HepG2 (cell line): ENCODE data around the gene AHCY. TPM values are rescaled to one million over a fixed set of nuclear protein-coding genes. Genes with fewer than 3 reads are reported as not detected.

Experiments
- AGO1 ChIP-seq: fragments of 200-400 bp; formaldehyde crosslinking; IDR thresholded peaks from 2 replicates; pipeline ENCODE4 v1.6.1; 2017; ENCODE audit warnings: mild to moderate bottlenecking, low read depth, low read length, moderate library complexity; ENCODE audit not compliant: poor library complexity, severe bottlenecking
- CBX2 ChIP-seq, 2 experiments: fragments of 200-600 bp in 1 of 2; sonication (generic); formaldehyde crosslinking in 1 of 2; IDR thresholded peaks; 2 replicates each; pipeline versions ENCODE4 v1.7.0 to v1.8.1; 2018 to 2022; ENCODE audit warnings: low read depth in 2 of 2, low read length in 1 of 2, mild to moderate bottlenecking in 1 of 2, missing genetic modification reagents in 1 of 2
- GFI1 ChIP-seq: sonication (generic); formaldehyde crosslinking; IDR thresholded peaks from 2 replicates; pipeline ENCODE4 v1.5.0; 2020; ENCODE audit warnings: missing genetic modification reagents, mild to moderate bottlenecking, borderline replicate concordance
- HHEX ChIP-seq: IDR thresholded peaks from 2 replicates; pipeline ENCODE4 v1.6.1; 2016; ENCODE audit warnings: control low read depth
- ISL2 ChIP-seq: sonication (generic); formaldehyde crosslinking; IDR thresholded peaks from 2 replicates; pipeline ENCODE4 v1.5.0; 2020; ENCODE audit warnings: missing genetic modification reagents
- KAT8 ChIP-seq: IDR thresholded peaks from 2 replicates; pipeline ENCODE4 v1.6.1; 2016; ENCODE audit warnings: missing genetic modification reagents, missing compliant biosample characterization
- KLF12 ChIP-seq: sonication (generic); formaldehyde crosslinking; IDR thresholded peaks from 2 replicates; pipeline ENCODE4 v1.4.0; 2020; ENCODE audit warnings: missing genetic modification reagents, borderline replicate concordance
- MIXL1 ChIP-seq: IDR thresholded peaks from 2 replicates; pipeline ENCODE4 v1.6.1; 2016
- NR2C2 ChIP-seq: sonication (generic); formaldehyde crosslinking; IDR thresholded peaks from 2 replicates; pipeline ENCODE4 v1.4.0; 2020; ENCODE audit warnings: missing genetic modification reagents, mild to moderate bottlenecking, moderate library complexity, borderline replicate concordance
- POGZ ChIP-seq: sonication (generic); formaldehyde crosslinking; IDR thresholded peaks from 2 replicates; pipeline ENCODE4 v1.4.0; 2020; ENCODE audit warnings: mild to moderate bottlenecking, missing genetic modification reagents
- ZBTB7A ChIP-seq: sonication (generic); formaldehyde crosslinking; IDR thresholded peaks from 2 replicates; pipeline ENCODE4 v1.8.0; 2022; ENCODE audit warnings: mild to moderate bottlenecking, missing genetic modification reagents
- ZEB1 ChIP-seq: IDR thresholded peaks from 2 replicates; pipeline ENCODE4 v1.6.1; 2012; ENCODE audit warnings: mild to moderate bottlenecking, low read depth, inconsistent platforms; ENCODE audit not compliant: insufficient replicate concordance
- ZFP1 ChIP-seq: IDR thresholded peaks from 2 replicates; pipeline ENCODE4 v1.6.1; 2016
- ZFX ChIP-seq: sonication (generic); formaldehyde crosslinking; IDR thresholded peaks from 2 replicates; pipeline ENCODE4 v1.4.0; 2020; ENCODE audit warnings: mild to moderate bottlenecking, low read depth, missing genetic modification reagents, moderate library complexity
- ZNF180 ChIP-seq: sonication (generic); formaldehyde crosslinking; IDR thresholded peaks from 2 replicates; pipeline ENCODE4 v1.4.0; 2020; ENCODE audit warnings: low read depth, missing genetic modification reagents, borderline replicate concordance
- ZNF616 ChIP-seq: sonication (generic); formaldehyde crosslinking; IDR thresholded peaks from 2 replicates; pipeline ENCODE4 v1.5.0; 2020; ENCODE audit warnings: low read depth, mild to moderate bottlenecking, missing genetic modification reagents
- ZNF674 ChIP-seq: sonication (generic); formaldehyde crosslinking; IDR thresholded peaks from 2 replicates; pipeline ENCODE4 v1.5.0; 2020; ENCODE audit warnings: low read depth, mild to moderate bottlenecking, missing genetic modification reagents
- ZNF709 ChIP-seq: sonication (generic); formaldehyde crosslinking; IDR thresholded peaks from 2 replicates; pipeline ENCODE4 v1.5.0; 2020; ENCODE audit warnings: mild to moderate bottlenecking, missing genetic modification reagents
- ZNF83 ChIP-seq: sonication (generic); formaldehyde crosslinking; IDR thresholded peaks from 2 replicates; pipeline ENCODE4 v1.4.0; 2020; ENCODE audit warnings: missing genetic modification reagents, mild to moderate bottlenecking, borderline replicate concordance
- ZSCAN9 ChIP-seq: IDR thresholded peaks from 2 replicates; pipeline ENCODE4 v1.6.1; 2016; ENCODE audit warnings: borderline replicate concordance
- polyA plus RNA-seq, 8 experiments: library from polyadenylated mRNA; depleted of rRNA in 3 of 8; stranded (reverse) in 7 of 8; unstranded in 1 of 8; fragments of >200 nt; fragmentation: Illumina TruSeq in 4 of 8; extraction: Trizol in 4 of 8; gene quantifications; 2 replicates each; pipeline versions ENCODE4 v1.2.1 to v1.2.3, GENCODE V29; 2011 to 2016; ENCODE audit warnings: low read depth in 4 of 8, missing spikeins in 1 of 8, mixed read lengths in 1 of 8; ENCODE audit not compliant: insufficient read depth in 1 of 8
- total RNA-seq, 5 experiments: library from RNA; depleted of rRNA; stranded (reverse); fragments of >200 nt; fragmentation: Illumina TruSeq; extraction: Trizol; gene quantifications; 2 replicates each; pipeline ENCODE4 v1.2.3, GENCODE V29; 2016; ENCODE audit warnings: low read depth in 1 of 5
- TF ChIP-seq, protein P1 (sequence below): IDR thresholded peaks from 2 replicates; pipeline ENCODE4 v1.6.1; 2016
- TF ChIP-seq, protein P2 (sequence below): sonication (generic); formaldehyde crosslinking; conservative IDR thresholded peaks from 2 replicates; pipeline ENCODE4 v1.5.0; 2020; ENCODE audit warnings: missing genetic modification reagents
- TF ChIP-seq, protein P3 (sequence below): sonication (generic); formaldehyde crosslinking; IDR thresholded peaks from 2 replicates; pipeline ENCODE4 v1.4.0; 2020; ENCODE audit warnings: missing genetic modification reagents

Gene AHCY
- total and polyA plus RNA-seq, 2 of the 13 experiments (the other 11 are each of a cell fraction or from before 2014, with no cell fraction given) = 407 to 419 TPM

DNA sequence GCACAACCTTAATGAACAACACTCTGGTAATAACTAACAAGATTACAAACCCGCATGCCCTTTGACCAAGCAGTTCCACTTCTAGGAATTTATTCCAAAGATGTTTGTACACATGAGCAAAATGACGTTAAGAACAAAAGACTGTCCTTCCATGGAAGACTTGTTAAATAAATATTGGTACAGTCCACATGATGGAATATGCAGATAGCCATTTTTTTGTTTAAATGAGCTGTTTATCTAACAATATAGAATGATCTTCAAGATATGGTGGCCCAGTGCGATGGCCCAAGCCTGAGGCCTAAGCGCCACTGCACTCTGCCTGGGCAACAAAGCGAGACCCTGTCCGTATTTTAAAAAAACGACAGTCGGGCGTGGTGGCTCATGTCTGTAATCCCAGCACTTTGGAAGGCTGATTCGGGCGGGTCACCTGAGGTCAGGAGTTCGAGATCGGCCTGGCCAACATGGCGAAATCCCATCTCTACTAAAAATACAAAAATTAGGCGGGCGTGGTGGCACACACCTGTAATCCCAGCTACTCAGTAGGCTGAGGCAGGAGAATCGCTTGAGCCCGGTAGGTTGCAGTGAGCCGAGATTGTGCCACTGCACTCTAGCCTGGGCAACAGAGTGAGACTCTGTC is 7.4 kb upstream of the AHCY start (continued):
- TF ChIP-seq ZFP1 (CRISPR knock-in tag) = peak; percentile 73; the same call in 1 of the 2 replicates
- no peak for TF ChIP-seq CBX2 (IDR thresholded peaks at IDR 0.05; ENCODE audit: low read depth, low read length)
- 0 out of 2 replicates have a peak, but pooled peaks have one; percentile 11 for TF ChIP-seq CBX2 (CRISPR knock-in tag; IDR thresholded peaks at IDR 0.05; ENCODE audit: low read depth)
- TF ChIP-seq MIXL1 (CRISPR knock-in tag) = peak; percentile 91
- TF ChIP-seq ZNF674 = no peak
- TF ChIP-seq, protein P1, sequence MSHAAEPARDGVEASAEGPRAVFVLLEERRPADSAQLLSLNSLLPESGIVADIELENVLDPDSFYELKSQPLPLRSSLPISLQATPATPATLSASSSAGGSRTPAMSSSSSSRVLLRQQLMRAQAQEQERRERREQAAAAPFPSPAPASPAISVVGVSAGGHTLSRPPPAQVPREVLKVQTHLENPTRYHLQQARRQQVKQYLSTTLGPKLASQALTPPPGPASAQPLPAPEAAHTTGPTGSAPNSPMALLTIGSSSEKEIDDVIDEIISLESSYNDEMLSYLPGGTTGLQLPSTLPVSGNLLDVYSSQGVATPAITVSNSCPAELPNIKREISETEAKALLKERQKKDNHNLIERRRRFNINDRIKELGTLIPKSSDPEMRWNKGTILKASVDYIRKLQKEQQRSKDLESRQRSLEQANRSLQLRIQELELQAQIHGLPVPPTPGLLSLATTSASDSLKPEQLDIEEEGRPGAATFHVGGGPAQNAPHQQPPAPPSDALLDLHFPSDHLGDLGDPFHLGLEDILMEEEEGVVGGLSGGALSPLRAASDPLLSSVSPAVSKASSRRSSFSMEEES (CRISPR knock-in tag) = peak; percentile 84; the same call in 1 of the 2 replicates
- TF ChIP-seq HHEX (CRISPR knock-in tag) = peak; percentile 80; the same call in 1 of the 2 replicates
- TF ChIP-seq NR2C2 (CRISPR knock-in tag) = no peak
- 0 out of 2 replicates have a peak, but pooled peaks have one; percentile 56 for TF ChIP-seq ZNF180 (CRISPR knock-in tag)
- TF ChIP-seq POGZ (CRISPR knock-in tag) = no peak
- peak; percentile 65 for TF ChIP-seq ZEB1
- TF ChIP-seq, protein P2, sequence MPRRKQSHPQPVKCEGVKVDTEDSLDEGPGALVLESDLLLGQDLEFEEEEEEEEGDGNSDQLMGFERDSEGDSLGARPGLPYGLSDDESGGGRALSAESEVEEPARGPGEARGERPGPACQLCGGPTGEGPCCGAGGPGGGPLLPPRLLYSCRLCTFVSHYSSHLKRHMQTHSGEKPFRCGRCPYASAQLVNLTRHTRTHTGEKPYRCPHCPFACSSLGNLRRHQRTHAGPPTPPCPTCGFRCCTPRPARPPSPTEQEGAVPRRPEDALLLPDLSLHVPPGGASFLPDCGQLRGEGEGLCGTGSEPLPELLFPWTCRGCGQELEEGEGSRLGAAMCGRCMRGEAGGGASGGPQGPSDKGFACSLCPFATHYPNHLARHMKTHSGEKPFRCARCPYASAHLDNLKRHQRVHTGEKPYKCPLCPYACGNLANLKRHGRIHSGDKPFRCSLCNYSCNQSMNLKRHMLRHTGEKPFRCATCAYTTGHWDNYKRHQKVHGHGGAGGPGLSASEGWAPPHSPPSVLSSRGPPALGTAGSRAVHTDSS (CRISPR knock-in tag) = no peak
- no peak for TF ChIP-seq AGO1
- TF ChIP-seq GFI1 (CRISPR knock-in tag) = peak; percentile 49; the same call in 1 of the 2 replicates
- TF ChIP-seq ZNF616 (CRISPR knock-in tag) = no peak
- no peak; the same call in 1 of the 2 replicates for TF ChIP-seq KAT8 (CRISPR knock-in tag)
- TF ChIP-seq, protein P3, sequence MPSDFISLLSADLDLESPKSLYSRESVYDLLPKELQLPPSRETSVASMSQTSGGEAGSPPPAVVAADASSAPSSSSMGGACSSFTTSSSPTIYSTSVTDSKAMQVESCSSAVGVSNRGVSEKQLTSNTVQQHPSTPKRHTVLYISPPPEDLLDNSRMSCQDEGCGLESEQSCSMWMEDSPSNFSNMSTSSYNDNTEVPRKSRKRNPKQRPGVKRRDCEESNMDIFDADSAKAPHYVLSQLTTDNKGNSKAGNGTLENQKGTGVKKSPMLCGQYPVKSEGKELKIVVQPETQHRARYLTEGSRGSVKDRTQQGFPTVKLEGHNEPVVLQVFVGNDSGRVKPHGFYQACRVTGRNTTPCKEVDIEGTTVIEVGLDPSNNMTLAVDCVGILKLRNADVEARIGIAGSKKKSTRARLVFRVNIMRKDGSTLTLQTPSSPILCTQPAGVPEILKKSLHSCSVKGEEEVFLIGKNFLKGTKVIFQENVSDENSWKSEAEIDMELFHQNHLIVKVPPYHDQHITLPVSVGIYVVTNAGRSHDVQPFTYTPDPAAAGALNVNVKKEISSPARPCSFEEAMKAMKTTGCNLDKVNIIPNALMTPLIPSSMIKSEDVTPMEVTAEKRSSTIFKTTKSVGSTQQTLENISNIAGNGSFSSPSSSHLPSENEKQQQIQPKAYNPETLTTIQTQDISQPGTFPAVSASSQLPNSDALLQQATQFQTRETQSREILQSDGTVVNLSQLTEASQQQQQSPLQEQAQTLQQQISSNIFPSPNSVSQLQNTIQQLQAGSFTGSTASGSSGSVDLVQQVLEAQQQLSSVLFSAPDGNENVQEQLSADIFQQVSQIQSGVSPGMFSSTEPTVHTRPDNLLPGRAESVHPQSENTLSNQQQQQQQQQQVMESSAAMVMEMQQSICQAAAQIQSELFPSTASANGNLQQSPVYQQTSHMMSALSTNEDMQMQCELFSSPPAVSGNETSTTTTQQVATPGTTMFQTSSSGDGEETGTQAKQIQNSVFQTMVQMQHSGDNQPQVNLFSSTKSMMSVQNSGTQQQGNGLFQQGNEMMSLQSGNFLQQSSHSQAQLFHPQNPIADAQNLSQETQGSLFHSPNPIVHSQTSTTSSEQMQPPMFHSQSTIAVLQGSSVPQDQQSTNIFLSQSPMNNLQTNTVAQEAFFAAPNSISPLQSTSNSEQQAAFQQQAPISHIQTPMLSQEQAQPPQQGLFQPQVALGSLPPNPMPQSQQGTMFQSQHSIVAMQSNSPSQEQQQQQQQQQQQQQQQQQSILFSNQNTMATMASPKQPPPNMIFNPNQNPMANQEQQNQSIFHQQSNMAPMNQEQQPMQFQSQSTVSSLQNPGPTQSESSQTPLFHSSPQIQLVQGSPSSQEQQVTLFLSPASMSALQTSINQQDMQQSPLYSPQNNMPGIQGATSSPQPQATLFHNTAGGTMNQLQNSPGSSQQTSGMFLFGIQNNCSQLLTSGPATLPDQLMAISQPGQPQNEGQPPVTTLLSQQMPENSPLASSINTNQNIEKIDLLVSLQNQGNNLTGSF (CRISPR knock-in tag) = 0 out of 2 replicates have a peak, but pooled peaks have one; percentile 32
- TF ChIP-seq ZSCAN9 (CRISPR knock-in tag) = peak; percentile 31; the same call in 1 of the 2 replicates
- TF ChIP-seq ISL2 (CRISPR knock-in tag) = peak; percentile 91
- no peak for TF ChIP-seq ZNF83 (CRISPR knock-in tag)
- TF ChIP-seq ZNF709 (CRISPR knock-in tag) = no peak
- peak; percentile 85 for TF ChIP-seq ZFX (CRISPR knock-in tag)
- TF ChIP-seq ZBTB7A = no peak
- 0 out of 2 replicates have a peak, but pooled peaks have one; percentile 19 for TF ChIP-seq KLF12
